ENCODE results near the gene GALNT18.

GRCh38 chr11:11621573-11622339 lies at the start of gene GALNT18:
- TF ChIP-seq, protein P1, sequence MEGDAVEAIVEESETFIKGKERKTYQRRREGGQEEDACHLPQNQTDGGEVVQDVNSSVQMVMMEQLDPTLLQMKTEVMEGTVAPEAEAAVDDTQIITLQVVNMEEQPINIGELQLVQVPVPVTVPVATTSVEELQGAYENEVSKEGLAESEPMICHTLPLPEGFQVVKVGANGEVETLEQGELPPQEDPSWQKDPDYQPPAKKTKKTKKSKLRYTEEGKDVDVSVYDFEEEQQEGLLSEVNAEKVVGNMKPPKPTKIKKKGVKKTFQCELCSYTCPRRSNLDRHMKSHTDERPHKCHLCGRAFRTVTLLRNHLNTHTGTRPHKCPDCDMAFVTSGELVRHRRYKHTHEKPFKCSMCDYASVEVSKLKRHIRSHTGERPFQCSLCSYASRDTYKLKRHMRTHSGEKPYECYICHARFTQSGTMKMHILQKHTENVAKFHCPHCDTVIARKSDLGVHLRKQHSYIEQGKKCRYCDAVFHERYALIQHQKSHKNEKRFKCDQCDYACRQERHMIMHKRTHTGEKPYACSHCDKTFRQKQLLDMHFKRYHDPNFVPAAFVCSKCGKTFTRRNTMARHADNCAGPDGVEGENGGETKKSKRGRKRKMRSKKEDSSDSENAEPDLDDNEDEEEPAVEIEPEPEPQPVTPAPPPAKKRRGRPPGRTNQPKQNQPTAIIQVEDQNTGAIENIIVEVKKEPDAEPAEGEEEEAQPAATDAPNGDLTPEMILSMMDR (tag by site-specific recombination; IDR thresholded peaks at IDR 0.05), result peak; percentile 84
- TF ChIP-seq ZNF76 (tag by site-specific recombination; IDR thresholded peaks at IDR 0.05; ENCODE audit: borderline replicate concordance, low read depth) (no peak), ZNF423 (tag by site-specific recombination; IDR thresholded peaks at IDR 0.05) (peak; percentile 45; the same call in 1 of the 2 replicates), ZEB2 (tag by site-specific recombination; IDR thresholded peaks at IDR 0.05) (no peak), ZNF274 (IDR thresholded peaks at IDR 0.05; ENCODE audit: low read length) (no peak), ZNF274 (tag by site-specific recombination; IDR thresholded peaks at IDR 0.05; ENCODE audit: borderline replicate concordance) (no peak), ZNF501 (tag by site-specific recombination; IDR thresholded peaks at IDR 0.05) (no peak), ZNF248 (tag by site-specific recombination; IDR thresholded peaks at IDR 0.05) (no peak), ZNF48 (tag by site-specific recombination; IDR thresholded peaks at IDR 0.05) (no peak), PBX3 (CRISPR knock-in tag; IDR thresholded peaks at IDR 0.05) (peak; percentile 97)
